OCI-M1 (cell line): ENCODE measurements around the gene HTR5A.

Experiments used
- DNase-seq: peaks from one replicate; lab custom pipeline; 2025; lab: John Stamatoyannopoulos, UW

Gene HTR5A

DNA sequence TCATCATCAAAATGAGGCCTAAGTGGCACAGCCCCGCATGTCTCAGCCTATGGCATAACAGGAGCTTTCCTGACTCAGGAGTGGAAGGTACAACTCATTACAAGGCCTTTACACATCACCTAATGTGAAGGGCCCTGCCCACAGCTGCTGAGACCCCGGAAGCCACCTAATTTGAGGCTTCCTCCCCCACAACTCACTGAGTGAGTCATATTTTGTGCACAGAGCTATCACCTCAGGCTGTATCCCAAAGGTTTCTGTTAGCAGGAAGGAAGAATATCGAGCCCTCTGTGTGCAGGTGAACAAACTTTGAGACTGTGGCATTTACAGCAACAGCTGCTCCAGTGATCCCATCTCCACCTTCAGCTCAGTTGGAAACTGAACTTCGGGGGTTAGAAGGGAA lies 20.6 kb downstream of the HTR5A start:
- DNase-seq = no peak

GRCh38 chr7:155093596-155093995 lies 23.5 kb downstream of the HTR5A start:
- DNase-seq = no peak

DNA sequence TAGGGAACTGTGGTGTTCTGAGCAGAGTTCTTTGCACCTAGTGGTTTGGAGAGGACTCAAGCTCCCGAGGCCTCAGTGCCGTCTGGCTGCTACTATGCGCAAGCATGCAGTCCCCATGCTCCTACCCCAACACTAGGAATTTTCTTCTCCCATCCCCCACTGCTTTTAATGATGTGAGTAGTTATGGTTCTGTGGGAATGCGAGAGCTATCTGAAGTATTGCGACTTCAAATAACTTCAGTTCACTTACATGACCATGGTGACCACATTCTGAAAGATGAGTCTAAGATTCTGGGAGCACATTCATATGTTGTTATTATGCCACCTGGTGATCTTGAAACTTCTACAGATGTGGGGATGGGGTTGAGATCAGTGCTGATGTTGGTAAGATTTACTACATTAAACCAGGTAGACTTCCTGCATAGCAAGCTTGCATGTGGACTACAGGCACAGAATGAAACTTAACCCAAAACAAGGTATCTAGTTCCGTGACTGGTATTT lies 24.6 kb downstream of the HTR5A start:
- no peak for DNase-seq

GRCh38 chr7:155097338-155097737 lies 27.2 kb downstream of the HTR5A start:
- no peak for DNase-seq

DNA sequence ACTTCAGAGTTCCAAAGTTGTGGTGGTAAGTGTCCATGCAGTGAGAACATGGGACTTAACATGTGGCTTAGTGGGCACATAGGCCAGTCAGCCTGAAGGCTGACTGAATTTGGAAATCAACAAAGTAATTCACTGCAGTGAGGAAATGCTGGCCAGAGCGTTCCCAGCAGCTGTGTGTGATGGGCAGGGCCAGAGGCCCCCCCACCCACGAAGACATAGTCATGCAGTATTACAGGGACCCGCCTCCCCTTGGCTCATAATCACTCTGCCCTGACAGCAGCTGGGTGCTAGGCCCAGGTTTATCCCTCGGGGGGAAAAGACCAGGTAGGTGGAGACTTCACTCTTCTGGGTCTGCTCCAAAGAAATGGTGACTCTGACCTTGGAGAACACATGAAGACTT lies 33.7 kb downstream of the HTR5A start:
- no peak for DNase-seq

GRCh38 chr7:155104913-155105312 lies 34.8 kb downstream of the HTR5A start:
- no peak for DNase-seq

DNA sequence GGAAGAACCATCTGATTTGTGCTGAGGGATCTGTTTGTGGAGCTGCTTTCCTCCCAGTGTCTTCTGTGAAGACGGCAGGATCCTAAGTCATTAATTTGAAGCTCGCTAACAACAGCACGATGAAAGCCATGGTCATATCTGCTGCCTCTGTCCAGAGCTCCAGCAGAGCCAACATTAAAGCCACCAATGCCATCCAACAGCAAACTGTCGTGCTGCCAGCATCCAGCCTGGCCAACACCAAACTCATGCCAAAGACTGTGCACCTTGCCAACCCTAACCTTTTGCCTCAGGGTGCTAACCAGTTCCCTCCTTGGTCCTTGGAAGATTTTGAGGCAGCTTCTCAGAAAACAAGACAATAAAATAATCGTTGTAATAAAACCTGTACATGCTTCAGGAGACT lies 36.2 kb downstream of the HTR5A start:
- no peak for DNase-seq

- DNase-seq = no peak
These were observed 37.0 kb downstream of the HTR5A start for GRCh38 chr7:155107126-155107525.

GRCh38 chr7:155108144-155108901 lies 38.2 kb downstream of the HTR5A start:
- DNase-seq = no peak

DNA sequence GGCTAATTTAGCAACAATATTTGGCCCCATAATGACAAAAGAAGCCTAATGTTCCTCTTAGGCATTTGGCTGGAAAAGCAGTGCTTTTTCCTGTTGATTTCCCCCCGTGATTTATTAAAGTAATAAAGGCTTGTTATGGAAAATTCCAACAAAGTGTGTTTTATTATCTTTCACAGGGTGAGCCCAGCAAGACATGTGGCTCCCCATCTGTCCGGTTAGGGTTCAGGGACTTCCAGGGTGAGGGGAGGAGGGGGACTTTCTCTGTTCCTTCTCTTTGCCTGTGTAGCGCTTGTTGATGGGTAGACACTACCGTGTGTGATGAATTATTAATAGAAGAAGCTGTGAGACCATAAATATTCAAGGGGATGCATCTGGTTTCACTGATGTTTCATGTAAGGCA lies 39.0 kb downstream of the HTR5A start:
- DNase-seq = no peak

DNA sequence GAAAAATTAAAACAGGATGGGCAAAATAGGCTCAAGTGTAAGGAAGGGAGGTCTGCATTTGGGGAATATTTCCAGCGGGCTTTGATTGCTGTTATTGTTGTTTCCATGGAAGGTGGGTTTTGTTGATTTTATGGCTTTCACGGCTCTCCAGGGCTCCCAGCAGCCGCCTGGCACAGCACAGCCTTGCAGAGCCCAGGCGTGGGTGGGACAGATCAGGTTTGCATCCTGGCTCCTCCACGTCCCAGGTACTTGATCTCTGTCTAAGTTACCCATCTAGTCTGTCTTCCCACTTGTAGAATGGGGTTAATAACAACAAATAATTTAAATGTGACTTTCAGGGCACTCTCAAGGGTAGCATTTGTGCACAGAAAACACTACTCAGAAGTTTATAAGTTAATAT lies 45.2 kb downstream of the HTR5A start:
- no peak for DNase-seq

- DNase-seq = no peak
These were observed 49.8 kb downstream of the HTR5A start for GRCh38 chr7:155119801-155120382.

DNA sequence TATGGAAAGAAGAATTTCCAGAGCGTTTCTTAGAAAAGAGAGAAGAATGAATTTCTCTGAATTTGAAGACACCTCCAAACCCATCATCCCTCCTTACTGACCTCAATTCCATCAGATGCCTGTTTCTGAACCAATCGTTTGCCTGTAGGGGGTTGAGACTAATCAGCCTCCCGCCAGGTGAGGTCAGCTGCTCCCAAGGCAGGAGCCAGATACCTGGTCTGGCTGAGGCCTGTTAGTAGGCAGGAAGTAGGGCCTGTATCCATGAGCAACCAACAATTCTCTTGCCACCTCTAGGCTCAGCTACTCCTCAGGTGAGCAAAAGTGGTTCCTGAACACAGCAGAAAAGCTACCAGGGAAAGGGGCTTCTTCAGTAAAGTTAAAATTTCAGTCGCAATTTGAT lies 50.3 kb downstream of the HTR5A start:
- DNase-seq = no peak

GRCh38 chr7:155122831-155123230 lies 52.7 kb downstream of the HTR5A start:
- DNase-seq = no peak

- DNase-seq = no peak
These were observed 53.3 kb downstream of the HTR5A start for GRCh38 chr7:155123413-155123812.

DNA sequence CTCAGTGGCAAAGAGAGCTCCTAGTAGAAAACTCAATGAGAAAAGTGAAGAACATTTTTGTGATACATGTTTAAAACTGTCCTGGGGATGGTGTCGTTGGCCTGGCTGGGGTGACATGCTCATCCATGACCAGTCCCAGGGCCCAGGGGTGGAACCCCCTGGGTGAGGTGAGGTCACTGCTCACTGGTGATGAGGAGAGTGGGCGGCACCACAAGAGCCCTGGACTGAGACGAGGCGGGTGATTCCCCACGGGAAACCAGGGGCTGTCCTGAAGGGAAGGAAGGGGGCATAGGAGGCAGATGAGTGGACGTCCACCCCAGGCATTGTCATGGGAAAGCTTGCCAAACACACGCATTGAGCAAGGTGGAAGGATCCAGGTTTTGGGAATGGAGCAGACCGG lies 54.6 kb downstream of the HTR5A start:
- DNase-seq = no peak

DNA sequence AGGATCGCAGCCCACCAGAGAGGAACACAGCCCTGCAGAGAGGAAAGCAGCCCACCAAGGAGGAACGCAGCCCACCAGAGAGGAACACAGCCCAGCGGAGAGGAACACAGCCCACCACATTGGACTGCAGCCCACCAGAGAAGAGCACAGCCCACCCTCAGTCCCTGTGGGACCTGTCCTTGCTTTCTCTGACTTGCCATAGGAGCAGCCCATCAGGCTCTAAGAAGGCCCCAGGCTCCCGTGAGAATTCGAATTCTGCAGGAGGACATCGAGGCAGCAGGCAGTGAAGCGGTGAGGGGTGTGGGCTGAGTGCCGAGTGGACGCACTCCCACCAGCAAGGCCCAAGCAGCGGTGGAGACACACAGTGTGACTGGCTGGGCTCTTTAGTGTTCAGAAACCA lies 59.1 kb downstream of the HTR5A start:
- no peak for DNase-seq

DNA sequence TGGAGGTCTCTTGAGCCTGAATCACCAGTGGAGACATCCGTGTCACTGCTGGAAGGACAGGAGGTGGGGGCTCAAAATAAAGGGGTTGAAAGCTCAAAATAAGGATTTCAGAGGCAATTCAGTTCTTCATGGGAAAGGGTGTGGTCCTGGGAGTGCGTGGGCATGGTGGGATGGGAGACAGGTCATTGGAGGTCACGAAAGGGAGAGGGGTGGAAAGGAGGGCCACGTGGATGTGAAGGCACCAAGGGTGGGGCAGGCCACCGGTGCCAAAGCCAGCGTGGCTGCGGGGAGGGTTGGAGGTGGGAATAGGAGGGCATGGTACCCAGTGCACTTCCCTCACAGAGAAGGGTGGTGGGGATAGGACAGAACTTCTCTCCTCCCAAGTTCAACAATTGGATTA lies 59.7 kb downstream of the HTR5A start:
- DNase-seq = no peak

- DNase-seq = no peak
These were observed 60.4 kb downstream of the HTR5A start for GRCh38 chr7:155130493-155130892.

DNA sequence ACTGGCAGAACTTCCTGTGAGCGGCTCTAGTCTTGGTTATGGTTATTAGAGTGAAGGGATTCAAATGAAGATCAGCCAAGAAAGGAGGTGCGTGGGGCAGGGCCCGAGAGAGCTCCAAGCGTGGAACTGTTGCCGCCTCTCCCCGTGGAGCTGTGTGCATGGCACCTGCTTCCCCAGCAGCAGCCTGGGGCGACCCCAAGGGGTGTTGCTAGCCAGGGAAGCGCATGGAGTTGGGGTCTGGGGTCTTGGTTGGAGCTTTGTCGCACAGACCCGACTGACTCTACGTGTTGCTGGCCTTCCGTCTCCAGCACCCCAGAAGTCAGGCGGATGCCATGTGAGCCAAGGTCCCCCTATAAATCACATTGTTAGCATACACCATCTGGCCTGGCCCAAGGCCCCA lies 61.0 kb downstream of the HTR5A start:
- DNase-seq = no peak

DNA sequence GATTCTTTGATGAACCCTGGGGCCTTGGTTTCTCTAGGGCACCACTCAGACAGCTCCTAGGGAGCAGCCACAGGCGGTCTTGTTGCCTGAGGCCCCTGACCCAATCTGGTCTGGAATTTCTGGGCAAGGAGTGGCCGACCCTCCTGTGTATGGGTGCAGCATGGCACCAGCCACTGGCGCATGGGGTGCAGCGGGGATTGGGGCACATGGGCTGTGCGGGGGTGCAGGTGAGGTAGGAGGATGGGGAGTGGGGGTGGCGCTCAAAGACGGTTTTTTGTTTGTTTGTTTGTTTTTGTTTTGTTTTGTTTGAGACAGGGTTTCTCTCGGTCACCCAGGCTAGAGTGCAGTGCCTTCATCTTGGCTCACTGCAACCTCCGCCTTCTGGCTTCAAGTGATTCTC lies 62.3 kb downstream of the HTR5A start:
- DNase-seq = no peak

DNA sequence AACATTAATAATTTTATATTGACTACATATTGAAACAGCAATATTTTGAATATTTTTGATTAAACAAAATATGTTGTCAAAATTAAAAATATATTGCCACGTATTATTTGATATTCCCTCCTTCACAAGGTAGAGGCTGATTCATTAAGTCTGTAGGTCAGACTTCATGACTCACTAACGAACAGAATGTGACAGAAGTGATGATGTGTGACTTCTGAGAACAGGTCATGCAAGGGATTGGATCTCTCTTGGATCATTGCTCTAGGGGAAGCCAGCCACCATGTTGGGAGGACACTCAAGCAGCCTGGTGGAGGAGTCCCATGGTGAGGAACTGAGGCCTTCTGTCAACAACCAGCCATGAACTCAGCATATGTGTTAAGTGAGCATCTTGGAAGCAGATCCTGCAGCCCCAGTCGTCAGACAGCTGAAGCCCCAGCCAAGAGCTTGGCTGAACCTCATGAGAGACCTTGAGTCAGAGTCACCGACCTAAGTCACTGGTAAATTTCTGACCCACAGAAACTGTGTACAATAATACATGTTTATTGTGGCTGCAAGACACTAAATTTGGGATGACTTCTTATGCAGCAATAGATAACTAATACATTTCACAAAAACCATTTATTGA lies 66.6 kb downstream of the HTR5A start:
- DNase-seq = no peak
